Activated CD8-positive, alpha-beta memory T cell treated with anti-CD3 and anti-CD28 coated beads, Interleukin-2, amount 10 ng/mL, durations not matched to agents 7 days and 5 days (primary cell): ENCODE data around the gene ZNF407. TPM values are rescaled to one million over a fixed set of nuclear protein-coding genes. Genes with fewer than 3 reads are reported as not detected.

Experiments
- ATAC-seq: fragments of 150-1000 bp; cut with Tn5 transposase; one replicate; pipeline ENCODE4 v1.10.0; 2021; ENCODE audit warnings: moderate library complexity
- CTCF ChIA-PET: fragments of 350-600 bp; sonication (Branson Sonifier 250); formaldehyde crosslinking; loops from one replicate; lab custom pipeline; 2021; ENCODE audit warnings: antibody characterized with exemption; lab: Charles Lee
- DNase-seq: peaks from one replicate; pipeline ENCODE4 v3.0.0-alpha.2; 2020
- H3K27ac Mint-ChIP-seq: one replicate; pipeline ENCODE4 v1.8.0; 2021; ENCODE audit warnings: mild to moderate bottlenecking, mixed read lengths
- H3K27me3 Mint-ChIP-seq: one replicate; pipeline ENCODE4 v1.8.0; 2021; ENCODE audit warnings: mixed read lengths
- H3K36me3 Mint-ChIP-seq: one replicate; pipeline ENCODE4 v1.8.0; 2021; ENCODE audit warnings: mild to moderate bottlenecking, mixed read lengths
- H3K4me1 Mint-ChIP-seq: one replicate; pipeline ENCODE4 v1.8.0; 2021; ENCODE audit warnings: mixed read lengths
- H3K4me3 Mint-ChIP-seq: one replicate; pipeline ENCODE4 v1.8.0; 2021; ENCODE audit warnings: mild to moderate bottlenecking, moderate library complexity, mixed read lengths
- H3K9me3 Mint-ChIP-seq: one replicate; pipeline ENCODE4 v1.8.0; 2022; ENCODE audit warnings: low read depth, mixed read lengths
- total RNA-seq, 2 experiments: library from RNA; stranded (reverse); gene quantifications; one replicate each; pipeline ENCODE4 v1.2.3, GENCODE V29; 2021

Gene ZNF407
- total RNA-seq, 2 experiments from 2014 or later, result 12.9 to 16.6 TPM

DNA sequence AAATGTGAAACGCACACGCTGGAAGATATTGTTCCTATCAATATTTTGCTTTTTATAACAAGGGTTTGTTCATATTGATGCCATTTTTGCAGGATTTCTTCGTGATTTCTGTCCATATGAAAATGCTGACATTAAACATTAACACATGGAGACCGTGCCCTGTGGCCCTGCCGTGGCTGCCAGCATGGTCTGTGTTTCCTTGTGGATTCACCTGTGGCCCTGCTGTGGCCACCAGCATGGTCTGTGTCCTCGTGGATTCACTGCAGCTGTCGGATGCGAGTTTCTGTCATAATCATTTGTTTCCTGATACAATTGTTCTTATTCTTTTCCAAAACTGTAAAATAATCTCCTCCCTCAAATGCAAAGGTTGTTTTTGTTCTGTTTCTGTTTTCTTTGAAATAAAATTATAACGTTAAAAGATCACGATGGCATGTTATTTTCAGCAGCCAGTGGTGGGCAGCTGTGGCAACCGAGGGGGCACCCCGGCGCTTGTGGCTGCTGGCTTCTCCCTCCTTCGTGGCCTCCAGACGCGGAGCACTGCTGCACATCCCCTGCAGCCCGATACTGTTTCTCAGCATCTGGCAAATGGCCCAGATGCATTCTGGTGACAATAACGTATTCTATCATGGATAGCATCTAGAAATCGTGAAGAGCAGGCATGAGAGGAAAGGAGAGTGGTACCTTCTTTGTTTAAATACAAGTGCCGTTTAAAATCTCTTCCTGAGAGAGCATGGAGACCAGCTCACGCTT lies 467.8 kb downstream of the ZNF407 start:
- H3K9me3 Mint-ChIP-seq, result no peaks in the 10 kb centered on the region
- H3K36me3 Mint-ChIP-seq, result no peaks in the 10 kb centered on the region
- CTCF ChIA-PET, result no interaction called here
- peaks cover 13% of the 10 kb centered on the region for H3K4me1 Mint-ChIP-seq
- no peak overlapping the region for H3K27ac Mint-ChIP-seq
- DNase-seq (no peak), ATAC-seq (no peak)
- no peaks in the 10 kb centered on the region for H3K27me3 Mint-ChIP-seq
- H3K4me3 Mint-ChIP-seq, result no peak overlapping the region

DNA sequence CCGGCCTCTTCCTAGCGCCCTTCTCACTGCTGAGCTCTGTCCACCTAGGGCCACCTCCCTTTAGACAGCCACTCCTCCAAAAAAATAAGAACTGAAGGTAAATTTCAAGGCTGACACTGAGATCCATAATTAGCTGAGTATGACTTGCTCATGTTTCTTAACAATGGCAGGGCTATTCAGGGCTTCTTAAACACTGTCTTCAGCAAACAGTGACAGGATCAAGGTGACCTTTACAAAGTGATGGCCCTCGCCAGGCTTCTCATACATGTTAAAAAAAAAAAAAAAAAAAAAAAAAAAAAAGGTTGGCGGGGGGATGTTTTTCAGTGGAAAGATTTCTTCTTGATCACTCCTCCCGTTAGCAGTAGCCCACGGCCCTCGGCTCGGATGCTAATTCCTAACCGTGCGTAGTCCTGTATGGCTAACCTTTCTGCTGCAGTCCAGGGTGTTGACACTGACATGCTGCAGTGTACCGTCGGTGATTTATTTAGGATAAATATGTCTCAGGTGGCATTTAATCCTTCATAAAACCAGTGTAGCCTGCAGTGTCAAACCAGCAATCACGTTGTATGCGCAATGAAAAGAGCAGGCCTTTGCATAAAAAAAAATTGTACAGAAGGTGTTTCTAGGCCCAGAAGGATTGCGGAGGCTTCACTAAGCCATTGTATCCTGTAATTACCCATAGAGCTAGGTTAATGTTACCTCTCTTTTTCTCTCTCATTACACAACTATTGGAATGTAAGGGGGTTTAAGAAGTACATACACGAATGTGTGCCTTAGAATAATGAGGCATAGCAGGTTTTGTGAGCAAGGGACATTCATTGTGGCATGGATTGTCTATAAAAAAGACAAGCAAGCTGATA lies 468.6 kb downstream of the ZNF407 start:
- Mint-ChIP-seq H3K4me3 (no peak overlapping the region), H3K27me3 (no peaks in the 10 kb centered on the region), H3K4me1 (peaks cover 21% of the 10 kb centered on the region), H3K9me3 (no peaks in the 10 kb centered on the region), H3K36me3 (no peaks in the 10 kb centered on the region), H3K27ac (no peak overlapping the region)
- CTCF ChIA-PET, result no interaction called here
- no peak for DNase-seq
- ATAC-seq, result no peak

DNA sequence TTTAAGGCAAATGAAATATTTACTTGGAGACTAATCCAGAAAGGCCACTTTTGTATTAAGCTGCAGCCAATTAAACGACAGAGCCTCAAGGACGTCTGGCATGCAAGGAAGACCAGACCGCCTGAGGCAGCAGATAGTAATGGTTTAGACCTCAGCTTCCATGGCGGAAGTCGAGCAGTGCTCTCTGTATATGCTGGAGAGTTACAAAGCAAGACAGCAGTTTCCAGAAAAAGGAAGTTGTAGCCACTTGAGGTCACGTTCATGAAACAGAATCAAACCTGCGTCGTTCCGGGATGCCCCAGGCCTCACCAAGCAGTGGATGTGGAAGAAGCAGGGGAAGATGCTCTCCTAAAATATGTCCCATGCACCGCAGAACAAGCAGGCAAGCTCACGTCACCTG lies 469.3 kb downstream of the ZNF407 start:
- no peak for ATAC-seq
- Mint-ChIP-seq H3K4me1 (peaks cover 27% of the 10 kb centered on the region), H3K27ac (no peak overlapping the region)

DNA sequence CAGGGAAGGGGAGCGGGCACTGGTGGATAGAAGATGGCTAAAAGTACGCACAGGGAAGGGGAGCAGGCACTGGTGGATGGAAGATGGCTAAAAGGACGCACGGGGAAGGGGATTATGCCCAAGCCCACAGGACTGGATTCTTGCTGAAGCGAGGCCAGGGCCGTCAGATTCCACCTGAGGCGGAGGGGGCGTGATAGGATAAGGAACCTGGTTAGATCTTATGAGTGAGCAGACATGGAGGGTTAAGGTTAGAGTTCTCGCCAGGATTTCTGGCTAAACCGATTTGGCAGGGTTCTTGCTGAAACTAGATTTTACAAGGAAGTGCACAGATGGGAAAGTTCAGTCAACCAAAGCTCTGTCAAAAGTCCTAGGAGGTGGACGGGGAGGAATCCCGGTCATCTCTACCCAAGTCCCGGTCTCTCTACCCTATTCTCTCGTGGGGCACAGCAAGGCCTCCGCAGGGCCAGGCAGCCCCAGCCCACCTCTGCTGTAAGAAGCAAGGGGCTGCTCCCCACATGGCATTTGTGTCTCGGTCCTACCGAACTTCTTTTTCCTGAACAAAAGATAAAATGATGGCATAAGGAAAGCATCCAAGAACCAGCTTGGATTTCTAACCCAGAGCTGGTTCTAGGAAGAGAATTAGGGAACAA lies 470.5 kb downstream of the ZNF407 start:
- Mint-ChIP-seq H3K36me3 (peaks cover 4% of the 10 kb centered on the region), H3K4me3 (no peak overlapping the region), H3K27me3 (no peaks in the 10 kb centered on the region), H3K4me1 (peaks cover 32% of the 10 kb centered on the region), H3K9me3 (no peaks in the 10 kb centered on the region), H3K27ac (peak overlapping the region; percentile 26)
- CTCF ChIA-PET, result interaction anchor here (1.2 kb wide), 1 partner anchor 16 kb away, joined by 4 read pairs; no protein-coding TSS in a partner anchor
- DNase-seq (peak; percentile 33), ATAC-seq (no peak)

More for the DNA sequence above, 469.3 kb downstream of the ZNF407 start:
- H3K9me3 Mint-ChIP-seq, result no peaks in the 10 kb centered on the region
- CTCF ChIA-PET, result interaction anchor here (1.2 kb wide), 1 partner anchor 15 kb away, joined by 4 read pairs; no protein-coding TSS in a partner anchor
- H3K36me3 Mint-ChIP-seq, result no peaks in the 10 kb centered on the region
- DNase-seq, result no peak
- no peak overlapping the region for H3K4me3 Mint-ChIP-seq
- H3K27me3 Mint-ChIP-seq, result no peaks in the 10 kb centered on the region

GRCh38 chr18:75068682-75069435 lies 471.2 kb downstream of the ZNF407 start:
- peak overlapping the region; percentile 100 for H3K27ac Mint-ChIP-seq
- H3K4me1 Mint-ChIP-seq, result peaks cover 32% of the 10 kb centered on the region
- CTCF ChIA-PET, result no interaction called here
- peaks cover 9% of the 10 kb centered on the region for H3K36me3 Mint-ChIP-seq
- H3K9me3 Mint-ChIP-seq, result no peaks in the 10 kb centered on the region
- ATAC-seq (no peak), DNase-seq (no peak)
- H3K27me3 Mint-ChIP-seq, result no peaks in the 10 kb centered on the region
- H3K4me3 Mint-ChIP-seq, result no peak overlapping the region

- peak overlapping the region; percentile 75 for H3K4me3 Mint-ChIP-seq
- H3K9me3 Mint-ChIP-seq, result no peaks in the 10 kb centered on the region
- H3K4me1 Mint-ChIP-seq, result peaks cover 32% of the 10 kb centered on the region
- peaks cover 14% of the 10 kb centered on the region for H3K36me3 Mint-ChIP-seq
- DNase-seq, result no peak
- H3K27ac Mint-ChIP-seq, result peak overlapping the region; percentile 100
- no peak for ATAC-seq
- H3K27me3 Mint-ChIP-seq, result no peaks in the 10 kb centered on the region
- CTCF ChIA-PET, result interaction anchor here (1.7 kb wide), 1 partner anchor 75 kb away, joined by 6 read pairs; no protein-coding TSS in a partner anchor
Observed at GRCh38 chr18:75070235-75070624, 472.6 kb downstream of the ZNF407 start.

DNA sequence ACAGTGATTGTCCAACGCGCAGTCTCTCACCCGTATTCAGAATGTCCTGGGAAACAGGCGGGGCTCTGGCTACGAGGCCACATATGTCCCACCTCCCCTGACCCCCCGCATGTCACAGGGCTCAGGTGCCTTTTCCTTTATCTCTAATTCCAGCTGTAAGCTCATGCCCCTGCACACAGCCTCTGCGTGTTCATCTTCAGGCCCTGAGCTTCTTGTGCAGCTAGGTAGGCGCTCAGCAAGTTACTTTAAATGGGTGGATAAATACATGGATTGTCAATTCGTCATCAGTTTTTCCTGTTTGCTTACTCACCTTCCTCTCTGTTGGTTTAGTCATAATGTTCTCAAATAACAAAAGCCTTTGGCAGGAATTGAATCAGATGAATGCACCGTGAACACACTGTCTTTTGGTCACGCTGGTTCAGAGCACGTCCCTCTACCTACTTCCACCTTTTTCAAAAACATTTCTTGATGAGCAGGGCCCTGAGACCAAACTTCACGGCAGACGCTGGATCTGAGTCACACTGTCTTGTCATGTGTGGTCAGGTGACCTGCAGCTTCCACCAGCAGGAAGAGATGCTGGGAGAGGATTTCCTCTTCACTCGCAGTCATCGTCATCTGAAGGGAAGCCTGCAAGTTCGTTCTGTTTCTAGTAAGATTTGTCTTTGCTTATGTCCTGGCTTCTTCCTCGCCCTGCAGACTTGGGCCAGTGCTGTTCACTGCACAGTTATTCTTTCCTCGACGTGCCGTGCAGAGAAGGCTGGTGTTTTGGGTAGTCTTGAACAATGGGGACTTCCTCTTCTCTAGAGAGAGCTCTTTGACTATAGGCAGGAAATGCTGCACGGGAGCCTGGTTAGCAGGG lies 473.2 kb downstream of the ZNF407 start:
- no peaks in the 10 kb centered on the region for H3K27me3 Mint-ChIP-seq
- ATAC-seq (peak; percentile 89), DNase-seq (peak; percentile 89)
- peaks cover 32% of the 10 kb centered on the region for H3K4me1 Mint-ChIP-seq
- H3K4me3 Mint-ChIP-seq, result peak overlapping the region; percentile 75
- H3K36me3 Mint-ChIP-seq, result peaks cover 18% of the 10 kb centered on the region
- peak overlapping the region; percentile 100 for H3K27ac Mint-ChIP-seq
- CTCF ChIA-PET, result interaction anchor here (1.7 kb wide), 1 partner anchor 75 kb away, joined by 6 read pairs; no protein-coding TSS in a partner anchor
- H3K9me3 Mint-ChIP-seq, result peaks cover 2% of the 10 kb centered on the region

DNA sequence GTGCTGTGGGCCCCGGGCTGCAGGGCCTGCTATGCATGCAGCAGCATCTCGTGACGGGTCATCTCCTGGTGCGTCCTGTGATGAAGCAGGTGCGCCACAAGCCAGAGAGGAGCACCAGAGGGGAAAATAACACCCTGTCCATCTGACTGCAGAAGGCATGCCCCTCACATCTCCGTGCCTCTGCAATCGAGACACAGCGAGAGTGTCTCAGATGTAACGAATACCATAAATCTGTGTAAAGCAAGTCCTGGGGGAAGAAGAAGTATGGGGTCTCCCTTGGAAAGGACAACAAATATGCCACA lies 473.8 kb downstream of the ZNF407 start:
- H3K4me1 Mint-ChIP-seq, result peaks cover 32% of the 10 kb centered on the region
- CTCF ChIA-PET, result interaction anchor here (1.7 kb wide), 1 partner anchor 76 kb away, joined by 6 read pairs; no protein-coding TSS in a partner anchor

DNA sequence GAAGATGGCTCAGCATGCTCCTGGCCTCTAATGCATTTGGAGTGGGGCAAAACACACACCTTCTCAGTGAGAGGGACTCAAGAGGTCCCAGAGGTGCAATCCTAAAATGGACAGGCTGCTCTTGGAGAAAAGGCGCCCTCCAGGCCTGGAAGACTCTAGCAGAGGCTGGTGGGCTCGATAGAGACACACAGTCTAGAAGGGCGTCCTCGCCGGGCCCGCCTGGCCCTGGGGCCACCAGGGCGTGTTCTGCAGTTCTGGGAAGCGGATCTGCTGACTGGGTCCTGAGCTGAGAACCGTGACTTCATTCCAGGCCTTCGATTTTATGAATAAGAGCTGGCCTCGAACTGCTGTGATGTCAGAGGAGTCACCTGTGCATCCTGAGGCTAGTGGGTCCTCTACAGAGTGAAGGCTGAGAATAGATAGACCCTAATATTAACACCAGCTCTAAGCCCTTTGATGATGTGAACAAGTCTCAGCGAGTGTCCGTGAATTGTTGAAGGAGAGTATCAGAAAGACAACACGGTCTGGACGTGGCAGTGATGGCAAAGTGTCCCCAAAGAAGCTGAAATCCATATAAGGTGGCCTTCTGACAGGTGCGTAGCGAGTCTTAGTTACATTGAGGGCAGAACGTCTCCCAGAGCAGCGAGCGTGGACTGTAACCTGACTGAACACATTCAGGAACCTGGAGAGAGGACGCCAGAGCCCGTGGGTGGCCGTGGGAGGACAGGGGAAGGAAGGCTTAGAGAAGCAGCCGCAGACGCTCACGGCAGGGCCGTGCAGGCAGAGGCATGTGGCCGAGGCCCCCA lies 474.4 kb downstream of the ZNF407 start:
- Mint-ChIP-seq H3K4me1 (peaks cover 31% of the 10 kb centered on the region), H3K9me3 (peaks cover 5% of the 10 kb centered on the region), H3K27me3 (no peaks in the 10 kb centered on the region), H3K4me3 (peak overlapping the region; percentile 75), H3K36me3 (peaks cover 21% of the 10 kb centered on the region), H3K27ac (peak overlapping the region; percentile 100)
- CTCF ChIA-PET, result interaction anchor here (0.8 to 1.7 kb wide), 2 partner anchors 76 to 175 kb away, joined by 3 to 6 read pairs; no protein-coding TSS in a partner anchor
- ATAC-seq (no peak), DNase-seq (no peak)

More for the DNA sequence above, 473.8 kb downstream of the ZNF407 start:
- no peak for ATAC-seq
- Mint-ChIP-seq H3K27me3 (no peaks in the 10 kb centered on the region), H3K36me3 (peaks cover 20% of the 10 kb centered on the region), H3K9me3 (peaks cover 3% of the 10 kb centered on the region), H3K4me3 (peak overlapping the region; percentile 75), H3K27ac (peak overlapping the region; percentile 100)
- no peak for DNase-seq

DNA sequence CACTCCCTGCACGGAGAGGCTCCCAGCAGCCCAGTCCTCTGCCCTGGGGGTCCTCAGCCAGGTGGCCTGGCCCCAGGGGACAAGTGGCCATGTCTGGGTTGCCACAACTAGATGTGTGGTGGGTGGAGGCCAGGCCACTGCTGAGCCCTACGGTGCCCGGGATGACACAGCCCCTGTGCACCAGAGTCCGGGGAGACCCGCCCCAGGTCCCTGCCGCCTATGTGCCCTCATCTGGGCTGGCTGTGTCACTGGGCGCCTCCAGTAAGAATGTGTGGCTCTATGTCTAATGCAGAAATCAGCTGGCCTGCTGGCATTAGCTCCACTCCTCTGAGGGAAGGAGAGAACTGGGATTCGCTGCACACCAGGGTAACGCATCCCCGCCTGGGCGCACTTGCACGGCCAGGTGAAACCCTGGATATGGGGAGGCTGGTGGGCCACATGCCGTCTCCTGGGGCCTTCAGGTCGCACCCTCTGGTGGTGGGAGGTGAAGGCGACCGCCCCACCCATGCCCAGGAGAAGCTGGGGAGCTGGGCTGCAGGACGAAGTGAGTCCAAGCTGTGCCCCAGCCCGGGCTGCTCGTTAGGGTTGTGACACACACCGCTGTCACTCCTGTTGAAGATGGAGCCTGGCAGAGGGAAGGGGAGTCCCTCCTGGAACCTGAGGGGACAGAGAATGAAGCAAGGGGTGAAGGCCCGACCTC lies 475.2 kb downstream of the ZNF407 start:
- Mint-ChIP-seq H3K27ac (peak overlapping the region; percentile 100), H3K4me1 (peaks cover 30% of the 10 kb centered on the region), H3K4me3 (no peak overlapping the region), H3K36me3 (peaks cover 22% of the 10 kb centered on the region), H3K9me3 (peaks cover 8% of the 10 kb centered on the region), H3K27me3 (no peaks in the 10 kb centered on the region)
- ATAC-seq, result no peak
- no peak for DNase-seq
- CTCF ChIA-PET, result interaction anchor here (0.8 kb wide), 1 partner anchor 176 kb away, joined by 3 read pairs; no protein-coding TSS in a partner anchor

- H3K4me3 Mint-ChIP-seq, result no peak overlapping the region
Observed at GRCh38 chr18:75073654-75074053, 476.0 kb downstream of the ZNF407 start.

More at GRCh38 chr18:75073654-75074053, 476.0 kb downstream of the ZNF407 start:
- no peaks in the 10 kb centered on the region for H3K27me3 Mint-ChIP-seq
- ATAC-seq (no peak), DNase-seq (no peak)
- H3K36me3 Mint-ChIP-seq, result peaks cover 22% of the 10 kb centered on the region
- CTCF ChIA-PET, result no interaction called here
- no peak overlapping the region for H3K27ac Mint-ChIP-seq
- peaks cover 30% of the 10 kb centered on the region for H3K4me1 Mint-ChIP-seq
- peaks cover 11% of the 10 kb centered on the region for H3K9me3 Mint-ChIP-seq
